GM08714 (cell line): ENCODE results near the gene LHFPL2.
"Not testable (repeated sequence)": the region's sequence is repeated elsewhere in the genome, so short reads cannot be mapped to it uniquely, and the experiment has no call there.

ENCODE experiments used
- H3K4me3 ChIP-seq: fragments of 200-500 bp; sonication (Bioruptor generic); 2 replicates; pipeline ENCODE4 v1.5.1; 2014; ENCODE audit warnings: mild to moderate bottlenecking, low read length, inconsistent platforms
- ZNF274 ChIP-seq: IDR thresholded peaks from 2 replicates; pipeline ENCODE4 v1.6.1; 2012; ENCODE audit warnings: mild to moderate bottlenecking, low read depth, low read length

LHFPL2 gene

DNA sequence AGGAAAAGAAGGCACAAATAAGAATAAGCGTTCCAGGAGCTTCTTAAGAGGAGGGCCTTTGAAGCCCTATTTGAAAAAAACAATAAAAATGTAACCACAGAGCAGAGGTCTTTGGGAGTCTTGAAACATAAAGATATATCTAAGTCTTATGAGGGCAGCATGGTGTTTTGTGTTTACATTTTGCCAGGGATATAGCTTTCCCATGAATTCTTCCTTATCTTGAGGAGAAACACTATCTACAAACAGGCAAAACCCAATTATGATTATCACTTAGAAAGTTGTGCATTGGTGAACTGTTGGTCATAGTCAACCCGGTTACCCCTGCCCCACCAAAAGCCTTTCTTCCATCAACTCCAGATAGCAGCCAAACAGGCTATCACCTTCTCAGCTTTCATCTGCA, 23.6 kb upstream of the LHFPL2 start:
- no peak for TF ChIP-seq ZNF274

DNA sequence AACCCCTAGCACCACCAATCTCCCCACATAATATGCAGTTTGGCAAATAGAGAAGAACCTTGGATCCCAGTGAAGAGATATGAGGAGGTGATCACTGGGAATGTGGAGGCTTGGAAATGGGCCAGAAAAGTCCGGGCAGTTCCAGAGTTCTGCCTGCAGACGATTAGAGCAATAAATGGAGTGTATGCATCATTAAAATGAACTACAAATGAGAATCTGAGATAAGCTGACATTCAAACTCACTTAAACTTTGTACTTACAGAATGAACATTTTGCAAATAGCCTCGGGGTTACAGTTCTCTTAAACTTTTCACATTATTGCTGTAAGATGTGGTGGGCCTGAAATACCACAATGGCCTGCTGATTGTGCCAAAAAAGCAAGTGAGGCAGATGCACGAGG, 23.0 kb upstream of the LHFPL2 start:
- TF ChIP-seq ZNF274 = no peak
- H3K4me3 ChIP-seq = no peak overlapping the region

More for the DNA sequence above, 23.6 kb upstream of the LHFPL2 start:
- no peak overlapping the region for H3K4me3 ChIP-seq

DNA sequence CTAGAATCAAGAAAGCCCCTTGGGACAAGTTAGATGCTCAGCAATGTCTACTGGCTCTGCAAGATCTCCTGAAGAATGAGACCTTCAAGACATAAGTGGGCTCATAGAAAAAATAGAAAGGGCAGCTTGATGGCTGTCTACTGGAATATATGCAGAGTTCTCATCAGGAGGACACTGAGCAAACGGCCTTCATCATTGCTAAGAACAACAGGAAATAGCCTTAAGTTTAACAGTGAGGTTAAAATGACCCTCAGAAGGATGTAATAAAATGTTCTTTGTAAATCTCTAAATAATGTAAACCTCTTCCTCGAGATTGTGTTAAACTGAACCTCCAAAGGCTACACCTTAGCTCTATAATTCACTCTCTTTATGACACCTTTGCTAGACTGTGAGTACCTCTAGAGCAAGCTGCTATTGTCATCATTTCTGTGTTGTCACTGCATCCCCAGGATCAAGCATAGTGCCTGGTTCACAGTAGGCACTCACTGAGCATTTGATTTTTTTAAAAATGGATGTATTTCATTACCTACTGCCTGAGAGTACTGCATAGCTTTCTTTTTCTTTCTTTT, 22.2 kb upstream of the LHFPL2 start:
- no peak overlapping the region for H3K4me3 ChIP-seq
- no peak for TF ChIP-seq ZNF274

DNA sequence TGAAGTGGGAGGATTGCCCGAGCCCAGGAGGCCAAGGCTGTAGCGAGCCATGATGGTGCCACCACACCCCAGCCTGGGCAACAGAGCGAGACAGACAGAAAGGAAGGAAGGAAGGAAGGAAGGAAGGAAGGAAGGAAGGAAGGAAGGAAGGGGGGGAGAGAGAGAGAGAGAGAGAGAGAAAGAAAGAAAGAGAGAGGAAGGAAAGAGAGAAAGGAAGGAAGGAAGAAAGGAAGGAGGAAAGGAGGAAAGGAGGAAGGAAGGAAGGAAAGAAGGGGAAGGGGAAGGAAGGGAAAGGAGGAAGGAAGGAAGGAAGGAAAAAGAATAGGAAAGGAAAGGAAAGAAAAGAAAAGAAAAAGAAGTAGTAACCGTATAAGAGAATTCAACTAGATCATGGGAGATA, 20.8 kb upstream of the LHFPL2 start:
- TF ChIP-seq ZNF274 = no peak
- no peak overlapping the region for H3K4me3 ChIP-seq

DNA sequence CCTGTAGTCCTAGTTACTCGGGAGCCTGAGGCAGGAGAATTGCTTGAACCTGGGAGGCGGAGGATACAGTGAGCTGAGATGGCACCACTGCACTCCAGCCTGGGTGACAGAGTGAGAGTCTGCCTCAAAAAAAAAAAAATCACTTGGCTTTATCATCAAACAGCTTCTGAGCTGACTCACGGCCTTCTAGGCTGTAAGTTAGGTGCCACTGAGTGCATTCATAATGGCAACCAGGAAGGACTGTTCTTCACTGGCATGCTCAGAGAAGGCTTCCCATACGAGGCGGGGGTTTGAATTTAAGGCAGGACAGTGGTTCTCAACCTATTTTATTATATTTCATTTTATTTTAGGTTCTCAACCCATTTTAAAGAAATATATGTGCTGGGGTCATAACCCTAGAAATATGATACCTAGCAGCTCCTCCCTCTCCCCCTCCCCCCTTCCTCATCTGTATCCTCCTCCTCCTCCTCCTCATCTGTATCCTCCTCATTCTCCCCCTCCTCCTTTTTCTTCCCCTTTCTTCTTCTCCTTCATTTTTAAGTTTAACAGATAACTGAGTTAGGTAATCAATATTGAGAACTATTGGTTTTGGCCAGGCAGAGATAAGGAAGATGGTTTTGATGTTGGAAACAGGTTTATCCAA, 19.0 kb upstream of the LHFPL2 start:
- H3K4me3 ChIP-seq = no peak overlapping the region
- no peak for TF ChIP-seq ZNF274

DNA sequence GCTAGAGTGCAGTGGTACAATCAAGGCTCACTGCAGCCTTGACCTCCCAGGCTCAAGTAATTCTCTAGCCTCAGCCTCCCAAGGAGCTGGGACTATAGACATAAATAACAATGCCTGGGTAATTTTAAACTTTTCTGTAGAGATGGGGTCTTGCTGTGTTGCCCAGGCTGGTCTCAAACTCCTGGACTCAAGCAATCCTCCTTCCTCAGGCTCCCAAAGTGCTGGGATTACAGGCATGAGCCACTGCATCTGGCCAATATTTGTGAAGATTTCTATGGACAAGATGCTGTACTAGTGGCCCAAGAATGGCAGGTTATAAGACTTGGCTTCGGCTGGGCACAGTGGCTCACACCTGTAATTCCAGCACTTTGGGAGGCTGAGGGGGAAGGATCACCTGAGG, 18.4 kb upstream of the LHFPL2 start:
- not testable (repeated sequence) for H3K4me3 ChIP-seq

DNA sequence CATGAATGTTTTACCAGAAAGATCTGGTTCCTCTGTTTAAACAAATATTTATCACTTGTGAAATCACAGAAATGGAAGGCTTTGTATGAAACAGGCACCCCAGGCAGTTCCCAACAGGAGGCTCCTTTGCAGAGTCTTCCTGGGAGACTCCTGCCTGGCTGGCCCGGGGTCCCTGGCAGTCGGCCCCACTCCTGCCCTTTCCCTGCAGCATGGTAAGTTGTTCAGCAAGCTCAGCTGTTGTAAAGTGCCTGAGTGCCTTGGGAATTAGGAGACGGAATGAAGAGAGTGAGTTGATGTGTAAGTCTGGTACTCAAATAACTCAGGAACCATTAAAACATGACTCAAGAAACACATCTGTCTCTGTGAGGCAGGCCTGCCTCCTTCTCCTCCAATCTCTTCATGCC, 17.5 kb upstream of the LHFPL2 start:
- no peak for TF ChIP-seq ZNF274
- H3K4me3 ChIP-seq = no peak overlapping the region

DNA sequence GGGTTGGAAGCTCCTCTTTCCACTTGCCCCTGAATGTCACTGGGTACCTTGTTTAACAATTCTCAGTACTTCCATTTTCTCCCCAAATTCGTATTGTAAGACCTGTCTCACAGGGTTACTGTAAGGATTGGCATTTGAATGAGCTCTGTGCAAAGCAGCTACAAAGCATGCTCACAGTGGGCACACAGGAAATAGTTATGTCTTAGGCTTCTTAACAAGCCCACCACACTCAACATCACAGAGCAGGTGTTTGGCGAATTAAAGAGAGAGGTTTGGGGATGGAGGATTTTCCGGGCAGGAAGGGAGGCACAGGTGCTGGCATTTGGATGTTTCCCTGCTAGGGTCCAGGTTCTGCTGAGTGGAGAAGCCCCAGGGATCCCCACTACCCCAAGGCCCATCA, 17.0 kb upstream of the LHFPL2 start:
- no peak for TF ChIP-seq ZNF274
- no peak overlapping the region for H3K4me3 ChIP-seq

DNA sequence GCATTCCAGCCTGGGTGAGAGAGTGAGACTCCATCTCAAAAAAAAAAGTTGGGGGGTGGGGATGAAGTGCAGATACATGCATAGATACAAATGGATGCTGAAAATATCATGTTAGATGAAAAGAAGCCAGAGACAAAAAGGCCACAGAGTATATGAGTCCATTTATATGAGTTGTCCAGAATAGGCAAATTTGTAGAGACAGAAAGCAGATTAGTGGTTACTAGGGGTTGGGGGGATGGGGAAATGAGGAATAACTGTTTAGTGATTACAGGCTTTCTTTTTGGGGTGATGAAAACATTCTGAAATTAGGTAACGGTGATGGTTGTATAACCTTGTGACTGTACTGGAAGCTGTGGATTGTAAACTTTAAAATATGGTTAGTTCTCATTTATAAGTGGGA, 13.8 kb upstream of the LHFPL2 start:
- TF ChIP-seq ZNF274 = no peak
- no peak overlapping the region; the same call in 1 of the 2 replicates for H3K4me3 ChIP-seq

DNA sequence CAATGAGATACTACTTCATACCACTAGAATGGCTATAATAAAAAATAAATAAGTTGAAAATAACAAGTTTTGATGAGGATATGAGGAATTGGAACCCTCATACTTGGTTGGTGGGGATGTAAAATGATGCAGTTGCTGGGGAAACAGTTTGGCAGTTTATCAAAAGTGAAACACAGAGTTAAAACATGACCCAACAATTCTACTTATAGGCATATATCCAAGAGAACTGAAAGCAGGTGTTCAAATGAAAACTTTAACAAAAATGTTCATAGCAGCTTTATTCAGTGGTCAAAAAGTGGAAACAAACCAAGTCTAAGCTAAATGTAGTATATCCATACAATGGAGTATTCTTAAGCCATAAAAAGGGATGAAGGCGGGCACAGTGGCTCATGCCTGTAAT, 13.1 kb upstream of the LHFPL2 start:
- H3K4me3 ChIP-seq = no peak overlapping the region; the same call in 1 of the 2 replicates
- TF ChIP-seq ZNF274 = no peak

DNA sequence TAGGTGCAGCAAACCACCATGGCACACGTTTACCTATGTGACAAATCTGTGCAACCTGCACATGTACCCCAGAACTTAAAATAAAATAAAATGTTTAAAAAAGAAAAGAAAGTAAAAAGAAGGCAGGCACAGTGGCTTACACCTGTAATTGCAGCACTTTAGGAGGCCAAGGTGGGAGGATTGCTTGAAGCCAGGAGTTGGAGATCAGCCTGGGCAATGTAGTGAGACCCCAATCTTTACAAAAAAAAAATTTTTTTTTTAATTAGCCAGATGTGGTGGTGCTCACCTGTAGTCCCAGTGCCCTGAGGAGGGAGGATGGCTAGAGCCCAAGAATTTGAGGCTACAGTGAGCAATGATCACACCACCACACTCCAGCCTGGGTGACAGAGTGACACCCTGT, 12.5 kb upstream of the LHFPL2 start:
- no peak for TF ChIP-seq ZNF274
- H3K4me3 ChIP-seq = no peak overlapping the region

DNA sequence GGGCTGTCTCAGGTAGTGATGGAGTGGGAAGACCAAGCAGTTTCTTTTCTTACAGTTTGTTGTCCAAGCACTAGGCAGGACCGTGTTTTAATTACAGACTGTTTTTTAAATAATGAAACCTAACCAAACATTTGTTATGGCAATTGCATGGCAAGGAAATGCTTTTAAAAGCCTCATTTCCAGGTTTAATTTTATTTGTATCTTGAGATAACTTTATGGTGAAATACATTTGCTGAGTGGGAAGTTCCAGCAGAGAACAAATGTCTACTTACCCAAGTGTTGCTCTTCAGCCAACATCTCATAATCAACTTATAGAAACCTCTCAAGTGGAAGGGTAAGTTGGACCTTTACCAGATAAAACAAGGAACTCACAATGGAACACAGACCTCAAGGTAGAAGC, 11.8 kb upstream of the LHFPL2 start:
- H3K4me3 ChIP-seq = no peak overlapping the region
- TF ChIP-seq ZNF274 = no peak

DNA sequence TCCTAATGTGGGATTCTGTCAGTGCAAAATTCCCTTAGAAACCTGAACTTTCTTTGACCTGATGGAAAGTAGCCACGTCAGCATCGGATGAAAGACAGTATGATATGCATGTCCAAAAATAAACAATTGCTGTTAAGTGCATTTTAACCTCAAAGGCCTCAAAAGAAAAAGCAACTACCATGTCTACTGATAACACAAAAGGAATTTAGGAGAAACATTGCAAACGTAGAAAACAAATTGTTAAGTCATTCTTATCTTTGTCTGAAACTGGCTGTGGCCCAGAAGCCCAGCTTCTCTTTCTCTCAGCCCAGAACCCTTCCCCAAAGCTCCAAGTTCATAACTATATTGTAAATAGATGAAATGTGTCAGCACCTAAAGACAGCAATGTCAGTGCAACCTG, 11.1 kb upstream of the LHFPL2 start:
- no peak for TF ChIP-seq ZNF274
- H3K4me3 ChIP-seq = no peak overlapping the region

DNA sequence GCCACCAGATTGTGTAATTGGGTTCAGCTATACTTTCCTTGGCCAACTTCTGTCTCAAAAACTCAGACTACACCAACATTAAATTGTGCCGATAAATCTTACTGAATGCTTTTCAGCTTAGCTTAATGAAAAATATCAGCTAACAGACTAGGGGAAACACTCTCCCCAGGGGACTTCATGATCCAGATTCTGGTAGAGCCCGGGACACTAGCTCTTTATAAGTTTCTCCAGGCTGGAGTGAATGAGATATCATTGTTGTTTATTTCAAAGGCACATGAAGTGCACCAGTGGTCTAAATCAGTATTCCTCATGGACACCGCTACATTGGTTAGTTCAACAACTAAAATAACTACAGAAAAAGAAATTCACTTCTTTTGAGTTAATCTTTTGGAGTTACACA, 10.5 kb upstream of the LHFPL2 start:
- no peak for TF ChIP-seq ZNF274
- no peak overlapping the region for H3K4me3 ChIP-seq

DNA sequence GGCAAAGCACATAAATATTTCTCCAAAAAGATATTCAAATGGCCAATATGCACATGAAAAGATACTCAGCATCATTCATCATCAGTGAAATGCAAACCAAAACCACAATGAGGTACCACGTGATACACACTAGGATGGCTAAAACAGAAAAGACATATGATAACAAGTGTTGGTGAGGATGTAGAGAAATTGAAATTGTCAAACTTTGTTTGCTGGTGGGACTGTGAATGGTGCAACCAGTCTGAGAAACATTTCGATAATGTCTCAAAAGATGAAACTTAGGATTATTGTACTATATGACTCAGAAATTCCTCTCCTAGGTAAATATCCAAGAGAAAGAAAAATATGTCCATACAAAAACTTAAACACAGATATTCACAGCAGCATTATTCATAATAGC, 8.6 kb upstream of the LHFPL2 start:
- TF ChIP-seq ZNF274 = no peak
- no peak overlapping the region for H3K4me3 ChIP-seq

DNA sequence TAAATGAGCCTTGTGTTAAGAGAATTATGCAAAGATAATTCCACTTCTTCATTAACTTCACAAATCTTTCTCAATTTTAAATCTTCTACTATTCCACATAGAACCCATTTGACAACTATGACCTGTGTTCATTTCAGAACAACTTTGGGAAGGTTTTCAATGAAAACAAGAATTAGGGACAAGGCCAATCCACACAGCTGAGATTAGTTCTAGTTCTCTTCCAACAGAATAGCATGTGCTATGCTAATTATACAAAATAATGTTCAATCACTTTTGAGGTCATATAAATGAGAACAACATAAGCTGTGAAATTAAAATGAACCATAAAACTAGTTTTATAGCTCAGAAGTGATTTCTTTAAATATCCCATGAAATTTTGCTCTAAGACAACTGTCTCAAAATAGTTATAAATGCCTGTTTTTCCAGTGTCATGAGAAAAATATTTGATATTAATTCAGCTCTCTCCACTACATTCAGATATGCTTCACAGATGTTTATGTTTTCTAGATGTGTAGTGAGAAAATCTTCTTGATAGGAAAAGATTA, 7.2 kb upstream of the LHFPL2 start:
- TF ChIP-seq ZNF274 = no peak
- H3K4me3 ChIP-seq = no peak overlapping the region
